8988T (cell line): Measurements from ENCODE around the gene YIPF5.

Experiments used
- DNase-seq: peaks from one replicate; pipeline ENCODE4 v3.0.0; 2011

The YIPF5 gene

DNA sequence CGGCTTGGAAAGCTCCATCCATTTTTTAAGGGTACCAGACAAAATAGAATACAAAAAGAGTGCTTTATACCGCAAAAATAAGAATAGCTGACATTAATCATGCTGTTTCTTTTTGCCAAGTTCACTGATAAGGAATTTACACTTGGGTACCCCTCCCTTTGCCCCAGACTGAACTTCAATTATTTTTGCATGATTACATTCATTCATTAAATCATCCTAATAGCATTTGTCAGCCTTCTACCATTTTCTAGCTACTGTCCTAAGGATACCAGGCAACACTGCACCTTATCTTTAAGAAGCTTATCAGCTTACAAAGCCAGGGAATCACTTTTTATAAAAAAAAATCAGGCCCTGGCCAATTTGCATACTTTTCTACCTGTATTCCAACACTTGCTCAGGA, 48.4 kb downstream of the YIPF5 start:
- DNase-seq, result no peak

DNA sequence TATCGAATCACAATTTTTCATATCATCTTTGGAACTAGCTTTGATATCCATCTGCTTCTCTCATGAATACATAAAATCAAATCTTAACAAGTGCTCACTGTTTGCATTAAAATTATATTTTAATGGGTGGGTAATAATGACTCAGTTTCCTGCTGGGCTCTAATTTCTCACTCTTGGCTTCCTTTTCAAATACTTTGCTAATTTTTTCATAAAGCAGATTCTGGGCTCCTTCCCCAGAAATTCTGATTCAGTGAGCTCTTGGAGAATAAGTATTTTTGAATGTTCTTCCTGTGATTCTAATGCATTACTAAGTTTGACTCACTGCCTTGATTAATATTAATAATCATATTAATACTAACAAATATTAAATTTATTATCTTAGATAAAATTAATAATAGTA, 48.9 kb downstream of the YIPF5 start:
- DNase-seq, result no peak

DNA sequence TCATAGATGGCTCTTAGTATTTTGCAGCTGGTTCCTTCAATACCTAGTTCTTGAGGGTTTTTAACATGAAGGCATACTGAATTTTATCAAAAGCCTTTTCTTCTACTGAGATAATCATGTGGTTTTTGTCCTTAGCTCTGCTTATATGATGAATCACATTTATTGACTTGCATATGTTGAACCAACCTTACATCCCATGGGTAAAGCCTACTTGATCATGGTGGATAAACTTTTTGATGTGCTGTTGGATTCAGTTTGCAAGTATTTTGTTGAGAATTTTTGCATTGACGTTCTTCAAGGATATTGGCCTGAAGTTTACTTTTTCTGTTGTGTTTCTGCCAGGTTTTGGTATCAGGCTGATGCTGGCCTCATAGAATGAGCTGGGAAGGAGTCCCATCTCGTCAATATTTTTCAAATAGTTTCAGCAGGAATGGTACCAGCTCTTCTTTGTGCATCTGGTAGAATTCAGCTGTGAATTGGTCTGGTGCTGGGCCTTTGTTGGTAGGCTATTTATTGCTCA, 49.7 kb downstream of the YIPF5 start:
- no peak for DNase-seq

DNA sequence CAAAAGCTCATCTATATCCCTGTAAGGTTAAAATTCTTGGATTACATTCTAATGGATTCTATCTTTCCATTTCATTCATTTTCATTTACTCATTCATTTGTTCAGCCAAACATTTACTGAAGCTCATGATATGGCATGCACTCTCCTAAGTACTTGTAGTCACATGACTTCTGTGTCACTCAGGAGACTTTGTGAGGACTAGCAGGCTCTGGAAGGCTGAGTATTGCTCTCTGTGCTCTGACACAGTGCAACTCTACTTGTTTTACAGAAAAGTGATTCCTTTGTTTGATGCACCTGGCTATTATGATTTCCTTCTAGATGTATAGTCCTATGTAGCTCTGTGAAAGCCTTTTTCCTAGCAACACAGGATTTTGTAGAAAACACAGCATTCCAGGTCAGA, 53.0 kb downstream of the YIPF5 start:
- DNase-seq, result no peak

DNA sequence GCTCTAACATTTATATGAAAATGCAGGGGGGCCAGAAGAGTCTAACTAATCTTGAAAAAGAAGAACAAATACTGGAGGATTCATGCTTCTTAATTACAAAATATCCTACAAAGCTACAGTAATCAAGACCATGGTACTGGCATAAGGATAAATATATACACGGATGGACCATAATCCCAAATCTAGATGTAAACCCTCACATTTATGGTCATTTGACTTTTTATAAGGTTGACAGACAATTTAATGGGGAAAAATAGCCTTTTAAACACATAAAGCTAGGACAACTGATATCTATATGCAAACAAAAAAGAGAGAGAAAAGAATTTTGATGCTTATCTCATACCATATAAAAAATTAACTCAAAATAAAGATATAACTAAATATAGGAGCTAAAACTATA, 55.9 kb downstream of the YIPF5 start:
- DNase-seq, result no peak
